Measurements from ENCODE around the gene KAT5. TPM values are rescaled to one million over a fixed set of nuclear protein-coding genes. Genes with fewer than 3 reads are reported as not detected.

The KAT5 gene
- total and polyA plus RNA-seq, 2 experiments from 2014 or later: 33.3 to 34.8 TPM

GRCh38 chr11:65700399-65700798 is 11.7 kb upstream of the KAT5 start:
- Histone ChIP-seq H3K4me1 (ENCODE audit: insufficient read depth) (no peaks in the 10 kb centered on the region), H3F3A (replicated peaks; ENCODE audit: low read depth) (no peaks in the 10 kb centered on the region), H3K27ac (ENCODE audit: low read depth) (no peak overlapping the region), H3K36me3 (ENCODE audit: insufficient read depth) (no peaks in the 10 kb centered on the region), H3K4me2 (no peak overlapping the region), H3K27me3 (ENCODE audit: insufficient read depth) (no peaks in the 10 kb centered on the region), H3K4me3 (no peak overlapping the region), H3K9me2 (ENCODE audit: insufficient read depth) (no peaks in the 10 kb centered on the region; the same call in 1 of the 2 replicates), H3K79me2 (replicated peaks; ENCODE audit: insufficient read depth) (no peaks in the 10 kb centered on the region), H2AFZ (no peak overlapping the region), H4K20me1 (replicated peaks; ENCODE audit: insufficient read depth) (no peaks in the 10 kb centered on the region)
- no peak for ATAC-seq
- DNase-seq (ENCODE audit: low spot score): no peak
- TF ChIP-seq ZNF114 (CRISPR knock-in tag; IDR thresholded peaks at IDR 0.05) (no peak), CREB1 (CRISPR knock-in tag; IDR thresholded peaks at IDR 0.05; ENCODE audit: low read depth) (no peak), ETS1 (IDR thresholded peaks at IDR 0.05) (no peak), EZH2 (IDR thresholded peaks at IDR 0.05; ENCODE audit: low read depth, unreplicated experiment) (no peak), ZNF331 (CRISPR knock-in tag; IDR thresholded peaks at IDR 0.05; ENCODE audit: low read depth) (no peak), STAT1 (IDR thresholded peaks at IDR 0.05; ENCODE audit: unreplicated experiment) (no peak), NANOG (IDR thresholded peaks at IDR 0.05; ENCODE audit: borderline replicate concordance) (no peak), ZNF462 (CRISPR knock-in tag; IDR thresholded peaks at IDR 0.05) (no peak), POLR2AphosphoS5 (IDR thresholded peaks at IDR 0.05; ENCODE audit: low read depth) (no peak), JUNB (IDR thresholded peaks at IDR 0.05; ENCODE audit: unreplicated experiment) (no peak), REST (IDR thresholded peaks at IDR 0.05; ENCODE audit: unreplicated experiment) (no peak), EZH2phosphoT487 (IDR thresholded peaks at IDR 0.05; ENCODE audit: unreplicated experiment) (no peak), CTCF (conservative IDR thresholded peaks at IDR 0.05; ENCODE audit: low read depth in 2 of 2) (no peak)
- no peaks in the 10 kb centered on the region for H3K4me1 Mint-ChIP-seq
- no peak overlapping the region for H3K27ac Mint-ChIP-seq
- peaks cover 6% of the 10 kb centered on the region for H3K27me3 Mint-ChIP-seq (ENCODE audit: insufficient read depth, low read depth, poor library complexity)
- H3K4me3 Mint-ChIP-seq: no peak overlapping the region
- H3K9me3 Mint-ChIP-seq: peaks cover 12% of the 10 kb centered on the region
- H3K36me3 Mint-ChIP-seq (ENCODE audit: low read depth): no peaks in the 10 kb centered on the region

Data from GM23338 (cell line).